Measurements from ENCODE around the gene POU2F1. TPM values are rescaled to one million over a fixed set of nuclear protein-coding genes. Genes with fewer than 3 reads are reported as not detected.

The POU2F1 gene
- total RNA-seq, 2 donors from 2014 or later = 48.6 to 49.4 TPM

DNA sequence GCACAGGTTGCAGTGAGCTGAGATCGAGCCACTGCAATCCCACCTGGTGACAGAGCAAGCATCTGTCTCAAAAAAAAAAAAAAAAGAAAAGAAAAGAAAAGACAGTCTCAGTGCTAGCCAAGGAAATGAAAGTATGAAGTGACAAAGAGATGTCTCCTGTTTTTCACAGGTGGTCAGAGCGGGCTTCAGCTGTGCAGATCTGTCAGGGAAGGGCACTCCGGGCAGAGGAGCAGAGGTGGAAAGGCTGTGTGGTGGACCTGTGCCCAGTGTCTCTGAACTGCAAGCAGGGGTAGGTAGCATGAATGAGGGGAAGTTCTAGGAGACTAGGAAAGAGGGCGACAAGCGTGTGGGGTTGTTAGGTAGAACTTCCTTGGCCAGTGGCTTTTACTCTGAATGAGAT lies 230.2 kb downstream of the POU2F1 start:
- Mint-ChIP-seq H3K4me1 (peaks cover 7% of the 10 kb centered on the region), H3K27ac (no peak overlapping the region), H3K9me3 (no peaks in the 10 kb centered on the region), H3K36me3 (ENCODE audit: low read depth) (no peaks in the 10 kb centered on the region), H3K27me3 (ENCODE audit: insufficient read depth) (peaks cover 21% of the 10 kb centered on the region), H3K4me3 (no peak overlapping the region)
- peaks cover 10% of the 10 kb centered on the region for H3K4me1 ChIP-seq (ENCODE audit: control insufficient read depth, insufficient read depth, low read length)
- TF ChIP-seq, protein P1, sequence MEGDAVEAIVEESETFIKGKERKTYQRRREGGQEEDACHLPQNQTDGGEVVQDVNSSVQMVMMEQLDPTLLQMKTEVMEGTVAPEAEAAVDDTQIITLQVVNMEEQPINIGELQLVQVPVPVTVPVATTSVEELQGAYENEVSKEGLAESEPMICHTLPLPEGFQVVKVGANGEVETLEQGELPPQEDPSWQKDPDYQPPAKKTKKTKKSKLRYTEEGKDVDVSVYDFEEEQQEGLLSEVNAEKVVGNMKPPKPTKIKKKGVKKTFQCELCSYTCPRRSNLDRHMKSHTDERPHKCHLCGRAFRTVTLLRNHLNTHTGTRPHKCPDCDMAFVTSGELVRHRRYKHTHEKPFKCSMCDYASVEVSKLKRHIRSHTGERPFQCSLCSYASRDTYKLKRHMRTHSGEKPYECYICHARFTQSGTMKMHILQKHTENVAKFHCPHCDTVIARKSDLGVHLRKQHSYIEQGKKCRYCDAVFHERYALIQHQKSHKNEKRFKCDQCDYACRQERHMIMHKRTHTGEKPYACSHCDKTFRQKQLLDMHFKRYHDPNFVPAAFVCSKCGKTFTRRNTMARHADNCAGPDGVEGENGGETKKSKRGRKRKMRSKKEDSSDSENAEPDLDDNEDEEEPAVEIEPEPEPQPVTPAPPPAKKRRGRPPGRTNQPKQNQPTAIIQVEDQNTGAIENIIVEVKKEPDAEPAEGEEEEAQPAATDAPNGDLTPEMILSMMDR (conservative IDR thresholded peaks at IDR 0.05) = no peak
- H3K27me3 ChIP-seq (ENCODE audit: control insufficient read depth, insufficient read depth, low read length, poor library complexity, severe bottlenecking) = peaks cover 17% of the 10 kb centered on the region
- H3K4me3 ChIP-seq (ENCODE audit: low read length) = no peak overlapping the region
- H3K9ac ChIP-seq (ENCODE audit: extremely low read depth, low read length, poor library complexity, severe bottlenecking) = no peak overlapping the region
- DNase-seq = no peak
- no peaks in the 10 kb centered on the region for H3K36me3 ChIP-seq (ENCODE audit: control insufficient read depth, insufficient read depth, low read length)
- H3K9me3 ChIP-seq (ENCODE audit: control insufficient read depth, low read length) = no peaks in the 10 kb centered on the region
- no peak overlapping the region for H3K27ac ChIP-seq (ENCODE audit: low read depth, low read length)
- WGBS, 2 experiments (ENCODE audit: insufficient coverage in 1 of 2, insufficient read length in 1 of 2) = 74 to 83% methylated on average over 1 to 5 of the region's 5 CpGs

DNA sequence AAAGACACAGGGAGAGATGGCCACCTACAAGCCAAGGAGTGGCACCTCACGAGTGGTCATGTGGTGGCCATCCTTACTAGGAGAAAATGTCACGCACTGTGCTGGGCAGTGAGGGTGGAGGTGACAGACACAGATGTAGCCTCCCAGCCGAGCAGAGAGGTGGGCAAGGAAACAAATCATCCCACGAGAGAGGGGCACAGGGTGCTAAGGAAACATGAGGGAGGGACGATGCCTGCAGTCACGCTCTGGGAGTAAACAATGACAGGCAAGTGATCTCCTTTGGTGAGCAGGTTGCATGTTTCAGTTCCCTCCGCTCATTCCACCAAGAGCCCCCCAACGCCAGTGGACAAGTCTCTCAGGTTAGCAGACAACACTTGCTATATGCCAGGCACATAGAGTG lies 231.8 kb downstream of the POU2F1 start:
- H3K9me3 Mint-ChIP-seq = no peaks in the 10 kb centered on the region
- H3K27ac Mint-ChIP-seq = no peak overlapping the region
- Histone ChIP-seq H3K4me3 (ENCODE audit: low read length) (no peak overlapping the region), H3K36me3 (ENCODE audit: control insufficient read depth, insufficient read depth, low read length) (no peaks in the 10 kb centered on the region), H3K27ac (ENCODE audit: low read depth, low read length) (no peak overlapping the region), H3K9ac (ENCODE audit: extremely low read depth, low read length, poor library complexity, severe bottlenecking) (no peak overlapping the region), H3K4me1 (ENCODE audit: control insufficient read depth, insufficient read depth, low read length) (peaks cover 5% of the 10 kb centered on the region), H3K9me3 (ENCODE audit: control insufficient read depth, low read length) (no peaks in the 10 kb centered on the region), H3K27me3 (ENCODE audit: control insufficient read depth, insufficient read depth, low read length, poor library complexity, severe bottlenecking) (peaks cover 32% of the 10 kb centered on the region)
- no peaks in the 10 kb centered on the region for H3K36me3 Mint-ChIP-seq (ENCODE audit: low read depth)
- peaks cover 37% of the 10 kb centered on the region for H3K27me3 Mint-ChIP-seq (ENCODE audit: insufficient read depth)
- TF ChIP-seq, protein P1 (conservative IDR thresholded peaks at IDR 0.05) = no peak
- H3K4me3 Mint-ChIP-seq = no peak overlapping the region
- no peak for DNase-seq
- peaks cover 15% of the 10 kb centered on the region for H3K4me1 Mint-ChIP-seq
- WGBS, 2 experiments (ENCODE audit: insufficient coverage in 1 of 2, insufficient read length in 1 of 2) = 80 to 83% methylated on average over 6 to 8 of the region's 8 CpGs

DNA sequence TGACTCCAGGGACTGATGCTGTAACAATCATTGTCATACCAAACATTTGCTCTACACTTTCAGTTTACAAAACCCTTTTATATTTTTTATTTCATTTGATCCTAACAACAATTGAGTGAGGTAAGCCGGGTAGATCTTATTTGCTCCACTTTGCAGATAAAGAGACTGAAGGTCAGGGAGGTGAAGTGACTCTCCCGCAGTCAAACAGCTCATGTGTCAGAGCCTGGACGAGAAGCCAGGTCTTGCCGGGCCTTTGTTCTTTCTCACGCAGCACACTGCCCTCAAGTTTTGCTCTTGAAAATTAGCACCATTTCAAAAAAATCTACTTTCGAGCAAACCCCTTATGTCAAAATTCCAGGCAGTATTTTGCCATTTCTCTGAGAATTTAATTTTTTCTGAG lies 232.4 kb downstream of the POU2F1 start:
- WGBS, 2 experiments (ENCODE audit: insufficient coverage in 1 of 2, insufficient read length in 1 of 2) = 66 to 67% methylated on average over 2 to 6 of the region's 6 CpGs
- H3K27ac Mint-ChIP-seq = no peak overlapping the region
- H3K9me3 Mint-ChIP-seq = no peaks in the 10 kb centered on the region
- no peaks in the 10 kb centered on the region for H3K36me3 Mint-ChIP-seq (ENCODE audit: low read depth)
- no peak for DNase-seq
- Histone ChIP-seq H3K36me3 (ENCODE audit: control insufficient read depth, insufficient read depth, low read length) (no peaks in the 10 kb centered on the region), H3K9me3 (ENCODE audit: control insufficient read depth, low read length) (no peaks in the 10 kb centered on the region), H3K27ac (ENCODE audit: low read depth, low read length) (no peak overlapping the region), H3K4me3 (ENCODE audit: low read length) (no peak overlapping the region), H3K27me3 (ENCODE audit: control insufficient read depth, insufficient read depth, low read length, poor library complexity, severe bottlenecking) (peaks cover 36% of the 10 kb centered on the region), H3K9ac (ENCODE audit: extremely low read depth, low read length, poor library complexity, severe bottlenecking) (no peak overlapping the region), H3K4me1 (ENCODE audit: control insufficient read depth, insufficient read depth, low read length) (peaks cover 3% of the 10 kb centered on the region)
- TF ChIP-seq, protein P1 (conservative IDR thresholded peaks at IDR 0.05) = no peak
- peaks cover 17% of the 10 kb centered on the region for H3K4me1 Mint-ChIP-seq
- no peak overlapping the region for H3K4me3 Mint-ChIP-seq
- H3K27me3 Mint-ChIP-seq (ENCODE audit: insufficient read depth) = peaks cover 41% of the 10 kb centered on the region

Data from endodermal cell (in vitro differentiated cells).